ENCODE results near the gene METTL21C.

METTL21C gene

GRCh38 chr13:102726430-102726829, 31.6 kb upstream of the METTL21C start:
- Histone ChIP-seq H2AFZ (ENCODE audit: insufficient read depth, low read length, poor library complexity) (no peak overlapping the region), H3K79me2 (ENCODE audit: control insufficient read depth, insufficient read depth, low read length, poor library complexity) (no peaks in the 10 kb centered on the region), H4K8ac (ENCODE audit: low read depth, low read length) (no peak overlapping the region), H3K9ac (ENCODE audit: low read length) (no peak overlapping the region), H3K27ac (ENCODE audit: low read depth, low read length) (no peak overlapping the region), H4K12ac (ENCODE audit: low read depth, low read length) (no peak overlapping the region), H3K23ac (ENCODE audit: low read length) (no peak overlapping the region), H2BK120ac (ENCODE audit: insufficient read depth, low read length, poor library complexity) (no peak overlapping the region), H3K36me3 (ENCODE audit: control insufficient read depth in 1 of 2, insufficient read depth in 2 of 2, low read length in 2 of 2) (no peaks in the 10 kb centered on the region), H2BK5ac (ENCODE audit: low read depth, low read length, poor library complexity) (no peak overlapping the region), H3K14ac (ENCODE audit: low read length) (no peak overlapping the region), H2BK12ac (ENCODE audit: low read length) (no peak overlapping the region), H3K27me3 (ENCODE audit: insufficient read depth, low read length) (no peaks in the 10 kb centered on the region), H3K79me1 (ENCODE audit: low read length) (no peaks in the 10 kb centered on the region), H3K18ac (ENCODE audit: low read length) (no peak overlapping the region), H3K4ac (ENCODE audit: low read depth, low read length) (no peak overlapping the region), H2AK5ac (ENCODE audit: low read length) (no peak overlapping the region), H4K91ac (ENCODE audit: low read depth, low read length) (no peak overlapping the region), H3K4me3 (ENCODE audit: low read depth, low read length) (no peak overlapping the region), H3K4me2 (ENCODE audit: low read length) (no peak overlapping the region), H3K9me3 (ENCODE audit: insufficient read depth, low read depth, low read length) (no peaks in the 10 kb centered on the region), H3K4me1 (ENCODE audit: control insufficient read depth in 1 of 2, insufficient read depth in 2 of 2, low read length in 2 of 2) (no peaks in the 10 kb centered on the region)
- no CpG with 5 or more reads among the region's 2 CpGs for WGBS (ENCODE audit: extremely low coverage, insufficient coverage, insufficient read length)
- DNase-seq, result peak in 1 of 2 donors; percentile 41

- H3K79me1 ChIP-seq (ENCODE audit: low read length), result no peaks in the 10 kb centered on the region
- H3K4me3 ChIP-seq (ENCODE audit: low read depth, low read length), result no peak overlapping the region
- no peak overlapping the region for H4K8ac ChIP-seq (ENCODE audit: low read depth, low read length)
- no CpG with 5 or more reads among the region's 6 CpGs for WGBS (ENCODE audit: extremely low coverage, insufficient coverage, insufficient read length)
- H2BK12ac ChIP-seq (ENCODE audit: low read length), result no peak overlapping the region
- H2BK5ac ChIP-seq (ENCODE audit: low read depth, low read length, poor library complexity), result no peak overlapping the region
- H3K4me2 ChIP-seq (ENCODE audit: low read length), result no peak overlapping the region
- no peaks in the 10 kb centered on the region for H3K79me2 ChIP-seq (ENCODE audit: control insufficient read depth, insufficient read depth, low read length, poor library complexity)
- H2BK120ac ChIP-seq (ENCODE audit: insufficient read depth, low read length, poor library complexity), result no peak overlapping the region
- no peak overlapping the region for H3K18ac ChIP-seq (ENCODE audit: low read length)
- no peak overlapping the region for H3K4ac ChIP-seq (ENCODE audit: low read depth, low read length)
- DNase-seq, result peak; percentile 61 to 92
- no peaks in the 10 kb centered on the region for H3K27me3 ChIP-seq (ENCODE audit: insufficient read depth, low read length)
- no peak overlapping the region for H3K14ac ChIP-seq (ENCODE audit: low read length)
- no peak overlapping the region for H3K27ac ChIP-seq (ENCODE audit: low read depth, low read length)
- H3K23ac ChIP-seq (ENCODE audit: low read length), result no peak overlapping the region
- no peaks in the 10 kb centered on the region for H3K36me3 ChIP-seq (ENCODE audit: control insufficient read depth in 1 of 2, insufficient read depth in 2 of 2, low read length in 2 of 2)
- no peak overlapping the region for H4K91ac ChIP-seq (ENCODE audit: low read depth, low read length)
- H2AFZ ChIP-seq (ENCODE audit: insufficient read depth, low read length, poor library complexity), result no peak overlapping the region
- no peaks in the 10 kb centered on the region for H3K9me3 ChIP-seq (ENCODE audit: insufficient read depth, low read depth, low read length)
- H4K12ac ChIP-seq (ENCODE audit: low read depth, low read length), result no peak overlapping the region
- no peaks in the 10 kb centered on the region for H3K4me1 ChIP-seq (ENCODE audit: control insufficient read depth in 1 of 2, insufficient read depth in 2 of 2, low read length in 2 of 2)
- H3K9ac ChIP-seq (ENCODE audit: low read length), result no peak overlapping the region
- no peak overlapping the region for H2AK5ac ChIP-seq (ENCODE audit: low read length)
These were observed 30.1 kb upstream of the METTL21C start for GRCh38 chr13:102724923-102725322.

GRCh38 chr13:102721800-102722231, 27.0 kb upstream of the METTL21C start:
- Histone ChIP-seq H3K27me3 (ENCODE audit: insufficient read depth, low read length) (no peaks in the 10 kb centered on the region), H3K4ac (ENCODE audit: low read depth, low read length) (no peak overlapping the region), H3K18ac (ENCODE audit: low read length) (no peak overlapping the region), H3K9me3 (ENCODE audit: insufficient read depth, low read depth, low read length) (no peaks in the 10 kb centered on the region), H3K36me3 (ENCODE audit: control insufficient read depth in 1 of 2, insufficient read depth in 2 of 2, low read length in 2 of 2) (no peaks in the 10 kb centered on the region), H3K27ac (ENCODE audit: low read depth, low read length) (no peak overlapping the region), H3K14ac (ENCODE audit: low read length) (no peak overlapping the region), H3K4me1 (ENCODE audit: control insufficient read depth in 1 of 2, insufficient read depth in 2 of 2, low read length in 2 of 2) (no peaks in the 10 kb centered on the region), H3K23ac (ENCODE audit: low read length) (no peak overlapping the region), H3K4me2 (ENCODE audit: low read length) (no peak overlapping the region), H2BK5ac (ENCODE audit: low read depth, low read length, poor library complexity) (no peak overlapping the region), H4K8ac (ENCODE audit: low read depth, low read length) (no peak overlapping the region), H3K79me1 (ENCODE audit: low read length) (no peaks in the 10 kb centered on the region), H2BK12ac (ENCODE audit: low read length) (no peak overlapping the region), H4K91ac (ENCODE audit: low read depth, low read length) (no peak overlapping the region), H3K4me3 (ENCODE audit: low read depth, low read length) (no peak overlapping the region), H2AFZ (ENCODE audit: insufficient read depth, low read length, poor library complexity) (no peak overlapping the region), H3K9ac (ENCODE audit: low read length) (no peak overlapping the region), H3K79me2 (ENCODE audit: control insufficient read depth, insufficient read depth, low read length, poor library complexity) (no peaks in the 10 kb centered on the region), H2AK5ac (ENCODE audit: low read length) (no peak overlapping the region), H2BK120ac (ENCODE audit: insufficient read depth, low read length, poor library complexity) (no peak overlapping the region), H4K12ac (ENCODE audit: low read depth, low read length) (no peak overlapping the region)
- no CpG with 5 or more reads among the region's 1 CpG for WGBS (ENCODE audit: extremely low coverage, insufficient coverage, insufficient read length)
- DNase-seq, result no peak

GRCh38 chr13:102718746-102719145, 23.9 kb upstream of the METTL21C start:
- Histone ChIP-seq H2BK120ac (ENCODE audit: insufficient read depth, low read length, poor library complexity) (no peak overlapping the region), H3K79me2 (ENCODE audit: control insufficient read depth, insufficient read depth, low read length, poor library complexity) (no peaks in the 10 kb centered on the region), H3K27ac (ENCODE audit: low read depth, low read length) (no peak overlapping the region), H3K4me2 (ENCODE audit: low read length) (no peak overlapping the region), H2BK5ac (ENCODE audit: low read depth, low read length, poor library complexity) (no peak overlapping the region), H3K4me1 (ENCODE audit: control insufficient read depth in 1 of 2, insufficient read depth in 2 of 2, low read length in 2 of 2) (no peaks in the 10 kb centered on the region), H3K36me3 (ENCODE audit: control insufficient read depth in 1 of 2, insufficient read depth in 2 of 2, low read length in 2 of 2) (no peaks in the 10 kb centered on the region), H4K8ac (ENCODE audit: low read depth, low read length) (no peak overlapping the region), H3K18ac (ENCODE audit: low read length) (no peak overlapping the region), H3K27me3 (ENCODE audit: insufficient read depth, low read length) (no peaks in the 10 kb centered on the region), H2AFZ (ENCODE audit: insufficient read depth, low read length, poor library complexity) (no peak overlapping the region), H3K9ac (ENCODE audit: low read length) (no peak overlapping the region), H3K4ac (ENCODE audit: low read depth, low read length) (no peak overlapping the region), H3K23ac (ENCODE audit: low read length) (no peak overlapping the region), H4K12ac (ENCODE audit: low read depth, low read length) (no peak overlapping the region), H2AK5ac (ENCODE audit: low read length) (no peak overlapping the region), H4K91ac (ENCODE audit: low read depth, low read length) (no peak overlapping the region), H2BK12ac (ENCODE audit: low read length) (no peak overlapping the region), H3K14ac (ENCODE audit: low read length) (no peak overlapping the region), H3K4me3 (ENCODE audit: low read depth, low read length) (no peak overlapping the region), H3K79me1 (ENCODE audit: low read length) (no peaks in the 10 kb centered on the region), H3K9me3 (ENCODE audit: insufficient read depth, low read depth, low read length) (no peaks in the 10 kb centered on the region)
- DNase-seq, result no peak
- WGBS (ENCODE audit: extremely low coverage, insufficient coverage, insufficient read length), result no CpG with 5 or more reads among the region's 2 CpGs

Measured in trophoblast cell (in vitro differentiated cells and primary cell).